ENCODE measurements around the gene COG5.

COG5 gene

GRCh38 chr7:107302250-107302847 lies 261.4 kb downstream of the COG5 start:
- ChIA-PET CTCF (no interaction called here), POLR2A (no interaction called here)
- TF ChIP-seq NFRKB (IDR thresholded peaks at IDR 0.05) (no peak), ARNT (IDR thresholded peaks at IDR 0.05) (no peak), SP1 (IDR thresholded peaks at IDR 0.05) (no peak), FOXM1 (IDR thresholded peaks at IDR 0.05; ENCODE audit: borderline replicate concordance) (no peak), SUZ12 (IDR thresholded peaks at IDR 0.05) (no peak), PKNOX1 (IDR thresholded peaks at IDR 0.05) (no peak), CTBP1 (IDR thresholded peaks at IDR 0.05; ENCODE audit: borderline replicate concordance) (no peak), ZNF384 (IDR thresholded peaks at IDR 0.05) (no peak)
- DNase-seq (ENCODE audit: extremely low spot score), result no peak

- CTCF ChIA-PET, result no interaction called here
Measured at GRCh38 chr7:107294182-107294581, 269.5 kb downstream of the COG5 start.

GRCh38 chr7:107292591-107292990 lies 271.1 kb downstream of the COG5 start:
- DNase-seq (ENCODE audit: extremely low spot score), result no peak
- POLR2A ChIA-PET, result no interaction called here
- TF ChIP-seq HDGF (IDR thresholded peaks at IDR 0.05; ENCODE audit: borderline replicate concordance), result no peak
- no peak for TF ChIP-seq FOXA1 (IDR thresholded peaks at IDR 0.05)
- no peak for TF ChIP-seq ELF4 (IDR thresholded peaks at IDR 0.05)
- no peak for TF ChIP-seq ARNT (IDR thresholded peaks at IDR 0.05)
- no peak for TF ChIP-seq BHLHE40 (IDR thresholded peaks at IDR 0.05; ENCODE audit: borderline replicate concordance)
- TF ChIP-seq NFRKB (IDR thresholded peaks at IDR 0.05), result no peak
- TF ChIP-seq ZNF384 (IDR thresholded peaks at IDR 0.05), result no peak
- CTCF ChIA-PET, result interaction anchor here (1.2 kb wide), 1 partner anchor 37 kb away, joined by 3 read pairs; no protein-coding TSS in a partner anchor

More at GRCh38 chr7:107294182-107294581, 269.5 kb downstream of the COG5 start:
- no peak for DNase-seq (ENCODE audit: extremely low spot score)
- TF ChIP-seq HDGF (IDR thresholded peaks at IDR 0.05; ENCODE audit: borderline replicate concordance), result no peak
- TF ChIP-seq ELF4 (IDR thresholded peaks at IDR 0.05), result no peak
- TF ChIP-seq BHLHE40 (IDR thresholded peaks at IDR 0.05; ENCODE audit: borderline replicate concordance), result no peak
- no peak for TF ChIP-seq PKNOX1 (IDR thresholded peaks at IDR 0.05)
- no peak for TF ChIP-seq NFRKB (IDR thresholded peaks at IDR 0.05)
- TF ChIP-seq L3MBTL2 (conservative IDR thresholded peaks at IDR 0.05), result no peak
- TF ChIP-seq TARDBP (IDR thresholded peaks at IDR 0.05), result no peak
- TF ChIP-seq ZNF384 (IDR thresholded peaks at IDR 0.05), result no peak
- TF ChIP-seq SUZ12 (IDR thresholded peaks at IDR 0.05), result no peak
- TF ChIP-seq ARNT (IDR thresholded peaks at IDR 0.05), result no peak
- TF ChIP-seq FOXM1 (IDR thresholded peaks at IDR 0.05; ENCODE audit: borderline replicate concordance), result no peak
- POLR2A ChIA-PET, result no interaction called here

- ChIA-PET POLR2A (no interaction called here), CTCF (interaction anchor here (0.6 kb wide), 1 partner anchor 123 kb away, joined by 4 read pairs; no protein-coding TSS in a partner anchor)
- TF ChIP-seq L3MBTL2 (conservative IDR thresholded peaks at IDR 0.05), result no peak
- TF ChIP-seq SP1 (IDR thresholded peaks at IDR 0.05), result no peak
- TF ChIP-seq ARNT (IDR thresholded peaks at IDR 0.05), result no peak
- no peak for TF ChIP-seq ELF4 (IDR thresholded peaks at IDR 0.05)
- no peak for TF ChIP-seq PKNOX1 (IDR thresholded peaks at IDR 0.05)
- no peak for TF ChIP-seq CTBP1 (IDR thresholded peaks at IDR 0.05; ENCODE audit: borderline replicate concordance)
- no peak for TF ChIP-seq LEF1 (IDR thresholded peaks at IDR 0.05; ENCODE audit: borderline replicate concordance)
- TF ChIP-seq FOXM1 (IDR thresholded peaks at IDR 0.05; ENCODE audit: borderline replicate concordance), result no peak
- no peak for TF ChIP-seq NFRKB (IDR thresholded peaks at IDR 0.05)
- TF ChIP-seq FOXK2 (IDR thresholded peaks at IDR 0.05), result no peak
- TF ChIP-seq FOXA1 (IDR thresholded peaks at IDR 0.05), result no peak
- no peak for TF ChIP-seq BHLHE40 (IDR thresholded peaks at IDR 0.05; ENCODE audit: borderline replicate concordance)
- no peak for TF ChIP-seq HDGF (IDR thresholded peaks at IDR 0.05; ENCODE audit: borderline replicate concordance)
- no peak for TF ChIP-seq ZNF384 (IDR thresholded peaks at IDR 0.05)
- TF ChIP-seq SUZ12 (IDR thresholded peaks at IDR 0.05), result no peak
- TF ChIP-seq TARDBP (IDR thresholded peaks at IDR 0.05), result no peak
Measured at GRCh38 chr7:107291434-107291833, 272.3 kb downstream of the COG5 start.

GRCh38 chr7:107286751-107287621 lies 276.7 kb downstream of the COG5 start:
- ChIA-PET CTCF (no interaction called here), POLR2A (no interaction called here)
- TF ChIP-seq CTBP1 (IDR thresholded peaks at IDR 0.05; ENCODE audit: borderline replicate concordance), result no peak
- no peak for TF ChIP-seq PKNOX1 (IDR thresholded peaks at IDR 0.05)
- no peak for TF ChIP-seq TARDBP (IDR thresholded peaks at IDR 0.05)
- TF ChIP-seq HDGF (IDR thresholded peaks at IDR 0.05; ENCODE audit: borderline replicate concordance), result no peak
- TF ChIP-seq NFRKB (IDR thresholded peaks at IDR 0.05), result no peak
- no peak for TF ChIP-seq ELF4 (IDR thresholded peaks at IDR 0.05)
- TF ChIP-seq SP1 (IDR thresholded peaks at IDR 0.05), result no peak
- TF ChIP-seq FOXM1 (IDR thresholded peaks at IDR 0.05; ENCODE audit: borderline replicate concordance), result no peak
- DNase-seq (ENCODE audit: extremely low spot score), result no peak

More at GRCh38 chr7:107291434-107291833, 272.3 kb downstream of the COG5 start:
- DNase-seq (ENCODE audit: extremely low spot score), result no peak

All from HEK293T (cell line).